Gastrocnemius medialis (tissue), 4 donors: ENCODE results near the gene FOLR3.

Experiments used
- CTCF ChIP-seq, 5 experiments: fragments of 450-650 bp in 3 of 5; fragments of 200-600 bp in 2 of 5; sonication (generic) in 2 of 5; IDR thresholded peaks in 4 of 5; conservative IDR thresholded peaks in 1 of 5; 1 replicate in 4 of 5; 2 replicates in 1 of 5; pipeline ENCODE4 v1.5.1; 2016 to 2019; ENCODE audit warnings: antibody characterized with exemption in 5 of 5, mild to moderate bottlenecking in 3 of 5, moderate library complexity in 3 of 5
- POLR2A ChIP-seq, 2 donors: fragments of 450-650 bp; IDR thresholded peaks; one replicate each; pipeline ENCODE4 v1.6.1; 2017; ENCODE audit warnings: antibody characterized with exemption in 2 of 2, mild to moderate bottlenecking in 2 of 2, moderate library complexity in 2 of 2

- no peak for TF ChIP-seq CTCF (IDR thresholded peaks at IDR 0.05 in 4 of 5, conservative IDR thresholded peaks at IDR 0.05 in 1 of 5)
- TF ChIP-seq POLR2A (IDR thresholded peaks at IDR 0.05): no peak
These were observed 43.7 kb downstream of the FOLR3 start for GRCh38 chr11:72179049-72179803.
